ENCODE measurements around the gene EEFSEC. TPM values are rescaled to one million over a fixed set of nuclear protein-coding genes. Genes with fewer than 3 reads are reported as not detected.

Gene EEFSEC
- polyA plus RNA-seq, 1 donor from 2014 or later = 4.6 TPM

- H3K9ac ChIP-seq (ENCODE audit: low read length) = no peak overlapping the region
- no peaks in the 10 kb centered on the region for H3K79me2 ChIP-seq (replicated peaks; ENCODE audit: insufficient read depth, low read length)
- no peak for TF ChIP-seq POLR2AphosphoS5 (IDR thresholded peaks at IDR 0.05)
- TF ChIP-seq, protein P1, sequence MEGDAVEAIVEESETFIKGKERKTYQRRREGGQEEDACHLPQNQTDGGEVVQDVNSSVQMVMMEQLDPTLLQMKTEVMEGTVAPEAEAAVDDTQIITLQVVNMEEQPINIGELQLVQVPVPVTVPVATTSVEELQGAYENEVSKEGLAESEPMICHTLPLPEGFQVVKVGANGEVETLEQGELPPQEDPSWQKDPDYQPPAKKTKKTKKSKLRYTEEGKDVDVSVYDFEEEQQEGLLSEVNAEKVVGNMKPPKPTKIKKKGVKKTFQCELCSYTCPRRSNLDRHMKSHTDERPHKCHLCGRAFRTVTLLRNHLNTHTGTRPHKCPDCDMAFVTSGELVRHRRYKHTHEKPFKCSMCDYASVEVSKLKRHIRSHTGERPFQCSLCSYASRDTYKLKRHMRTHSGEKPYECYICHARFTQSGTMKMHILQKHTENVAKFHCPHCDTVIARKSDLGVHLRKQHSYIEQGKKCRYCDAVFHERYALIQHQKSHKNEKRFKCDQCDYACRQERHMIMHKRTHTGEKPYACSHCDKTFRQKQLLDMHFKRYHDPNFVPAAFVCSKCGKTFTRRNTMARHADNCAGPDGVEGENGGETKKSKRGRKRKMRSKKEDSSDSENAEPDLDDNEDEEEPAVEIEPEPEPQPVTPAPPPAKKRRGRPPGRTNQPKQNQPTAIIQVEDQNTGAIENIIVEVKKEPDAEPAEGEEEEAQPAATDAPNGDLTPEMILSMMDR (IDR thresholded peaks at IDR 0.05; ENCODE audit: poor library complexity, severe bottlenecking) = no peak
- TF ChIP-seq EZH2 (IDR thresholded peaks at IDR 0.05; ENCODE audit: borderline replicate concordance, insufficient read depth, low read length, poor library complexity, severe bottlenecking) = no peak
- no peak for TF ChIP-seq SMC3 (conservative IDR thresholded peaks at IDR 0.05; ENCODE audit: poor library complexity)
- TF ChIP-seq TAF1 (IDR thresholded peaks at IDR 0.05; ENCODE audit: low read depth) = no peak
- TF ChIP-seq MXI1 (conservative IDR thresholded peaks at IDR 0.05; ENCODE audit: poor library complexity, severe bottlenecking) = no peak
- TF ChIP-seq RAD21 (conservative IDR thresholded peaks at IDR 0.05) = no peak
- TF ChIP-seq EP300 (conservative IDR thresholded peaks at IDR 0.05; ENCODE audit: poor library complexity, severe bottlenecking) = no peak
- no peak for TF ChIP-seq REST (IDR thresholded peaks at IDR 0.05; ENCODE audit: borderline replicate concordance)
- H3K4me2 ChIP-seq (ENCODE audit: low read length) = no peak overlapping the region
- H3K27me3 ChIP-seq (ENCODE audit: insufficient read depth, low read depth, low read length) = no peaks in the 10 kb centered on the region
- H3K4me3 ChIP-seq (ENCODE audit: low read length) = no peak overlapping the region
- no peaks in the 10 kb centered on the region for H3F3A ChIP-seq (ENCODE audit: insufficient read depth, low read length, poor library complexity, severe bottlenecking)
- H3K27ac ChIP-seq (ENCODE audit: low read length) = no peak overlapping the region
- H2AFZ ChIP-seq (ENCODE audit: low read depth, low read length) = no peak overlapping the region
- H4K20me1 ChIP-seq (ENCODE audit: insufficient read depth) = no peaks in the 10 kb centered on the region
- no peaks in the 10 kb centered on the region for H3K9me2 ChIP-seq (ENCODE audit: insufficient read depth, low read length)
- no peaks in the 10 kb centered on the region for H3K36me3 ChIP-seq (ENCODE audit: insufficient read depth, low read length)
- no peaks in the 10 kb centered on the region for H3K9me3 ChIP-seq (ENCODE audit: low read length)
Observed at GRCh38 chr3:128345196-128345595, 191.9 kb downstream of the EEFSEC start.

GRCh38 chr3:128346562-128346961, 193.3 kb downstream of the EEFSEC start:
- H2AFZ ChIP-seq (ENCODE audit: low read depth, low read length) = no peak overlapping the region

More at GRCh38 chr3:128346562-128346961, 193.3 kb downstream of the EEFSEC start:
- H3K9me3 ChIP-seq (ENCODE audit: low read length) = no peaks in the 10 kb centered on the region
- H4K20me1 ChIP-seq (ENCODE audit: insufficient read depth) = no peaks in the 10 kb centered on the region
- no peaks in the 10 kb centered on the region for H3K79me2 ChIP-seq (replicated peaks; ENCODE audit: insufficient read depth, low read length)
- H3K9ac ChIP-seq (ENCODE audit: low read length) = no peak overlapping the region
- no peaks in the 10 kb centered on the region for H3F3A ChIP-seq (ENCODE audit: insufficient read depth, low read length, poor library complexity, severe bottlenecking)
- no peaks in the 10 kb centered on the region for H3K27me3 ChIP-seq (ENCODE audit: insufficient read depth, low read depth, low read length)
- no peaks in the 10 kb centered on the region for H3K36me3 ChIP-seq (ENCODE audit: insufficient read depth, low read length)
- H3K4me2 ChIP-seq (ENCODE audit: low read length) = no peak overlapping the region
- no peak overlapping the region for H3K4me3 ChIP-seq (ENCODE audit: low read length)
- no peaks in the 10 kb centered on the region for H3K9me2 ChIP-seq (ENCODE audit: insufficient read depth, low read length)
- TF ChIP-seq, protein P1 (IDR thresholded peaks at IDR 0.05; ENCODE audit: poor library complexity, severe bottlenecking) = no peak
- no peak for TF ChIP-seq EP300 (conservative IDR thresholded peaks at IDR 0.05; ENCODE audit: poor library complexity, severe bottlenecking)
- no peak for TF ChIP-seq SMC3 (conservative IDR thresholded peaks at IDR 0.05; ENCODE audit: poor library complexity)
- no peak overlapping the region for H3K27ac ChIP-seq (ENCODE audit: low read length)

All from neural cell (in vitro differentiated cells).